ENCODE results near the gene BMP8B.

BMP8B gene

DNA sequence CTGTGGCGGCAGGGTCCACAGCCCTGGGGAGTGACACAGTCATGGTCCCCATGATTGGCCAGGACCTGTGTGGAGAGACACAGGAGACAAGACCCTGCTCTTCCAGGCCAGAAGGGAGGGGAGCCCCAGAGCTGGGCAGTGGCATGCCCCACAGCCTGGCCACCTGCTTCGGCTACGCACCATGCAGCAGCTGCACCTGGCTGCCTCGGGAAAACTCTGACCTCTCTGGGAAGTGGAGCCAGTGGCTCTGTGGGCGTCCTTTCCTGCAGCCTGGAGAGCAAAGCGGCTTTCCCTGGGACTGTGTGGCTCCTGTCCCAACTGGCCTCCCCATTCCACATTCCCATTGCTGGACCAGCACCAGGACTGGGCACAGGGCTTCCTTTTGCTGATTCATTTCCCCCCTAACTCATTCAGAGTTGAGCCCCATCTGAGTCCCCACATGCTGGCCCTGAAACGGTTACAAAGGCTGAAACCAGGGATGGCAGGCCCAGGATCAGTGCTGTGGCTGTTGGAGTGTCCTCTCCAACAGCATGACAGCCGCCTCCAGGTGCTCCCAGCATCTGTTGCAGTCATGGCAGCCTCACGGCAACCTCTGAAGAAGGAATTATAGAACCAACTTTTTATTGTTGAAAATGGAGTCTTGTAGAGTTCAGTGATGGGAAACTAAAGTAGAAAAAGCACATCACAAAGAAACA is 32.6 kb downstream of the BMP8B start:
- DNase-seq, result no peak

DNA sequence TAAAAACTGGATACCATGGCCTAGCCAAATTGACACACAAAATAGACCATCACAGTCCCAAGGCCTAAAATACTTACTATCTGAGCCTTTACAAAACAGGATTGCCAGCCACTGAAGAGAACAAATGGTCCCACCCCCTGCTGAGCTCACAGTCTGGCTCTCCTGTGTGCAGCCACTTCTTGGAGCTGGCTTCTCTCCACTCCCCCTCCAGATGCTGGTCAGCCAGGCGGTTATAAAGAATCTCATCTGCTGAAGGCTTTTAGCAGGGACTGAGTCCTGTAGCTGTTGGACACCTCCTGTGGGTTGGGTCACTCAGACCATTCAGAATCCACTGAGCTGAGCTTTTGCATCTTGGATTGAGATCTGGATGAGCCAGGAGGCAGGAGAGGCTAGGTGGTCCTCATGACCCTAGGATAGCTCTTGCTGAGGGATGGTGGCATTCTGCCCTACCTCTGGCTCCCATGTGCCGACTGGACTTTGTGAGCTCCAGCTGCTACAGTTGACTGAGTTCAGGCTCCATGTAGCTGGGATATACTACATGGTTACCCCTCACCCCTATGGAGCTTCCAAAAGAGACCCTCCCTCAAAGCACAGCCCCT is 33.7 kb downstream of the BMP8B start:
- no peak for DNase-seq

DNA sequence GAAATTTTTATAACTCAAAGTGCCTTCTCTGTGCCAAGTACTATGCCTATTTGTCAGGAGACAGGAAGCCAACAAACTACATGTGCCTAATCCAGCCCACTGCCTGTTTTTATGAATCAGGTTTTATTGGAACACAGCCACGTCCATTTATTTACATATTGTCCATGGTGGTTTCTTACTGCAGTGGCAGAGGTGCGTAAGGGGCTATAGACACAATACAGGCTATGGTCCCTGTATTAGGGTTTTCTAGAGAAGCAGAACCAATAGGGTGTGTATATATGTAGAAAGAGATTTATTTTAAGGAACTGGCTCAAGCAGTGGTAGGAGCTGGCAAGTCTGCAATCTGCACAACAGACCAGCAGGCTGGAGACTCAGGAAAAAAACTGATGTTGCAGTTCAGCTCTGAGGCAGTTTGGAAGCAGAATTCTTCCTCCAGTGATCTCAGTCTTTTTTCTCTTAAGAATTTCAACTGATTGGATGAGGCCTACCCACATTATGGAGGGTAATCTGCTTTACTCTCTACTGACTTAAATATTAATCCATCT is 34.6 kb downstream of the BMP8B start:
- no peak for DNase-seq

DNA sequence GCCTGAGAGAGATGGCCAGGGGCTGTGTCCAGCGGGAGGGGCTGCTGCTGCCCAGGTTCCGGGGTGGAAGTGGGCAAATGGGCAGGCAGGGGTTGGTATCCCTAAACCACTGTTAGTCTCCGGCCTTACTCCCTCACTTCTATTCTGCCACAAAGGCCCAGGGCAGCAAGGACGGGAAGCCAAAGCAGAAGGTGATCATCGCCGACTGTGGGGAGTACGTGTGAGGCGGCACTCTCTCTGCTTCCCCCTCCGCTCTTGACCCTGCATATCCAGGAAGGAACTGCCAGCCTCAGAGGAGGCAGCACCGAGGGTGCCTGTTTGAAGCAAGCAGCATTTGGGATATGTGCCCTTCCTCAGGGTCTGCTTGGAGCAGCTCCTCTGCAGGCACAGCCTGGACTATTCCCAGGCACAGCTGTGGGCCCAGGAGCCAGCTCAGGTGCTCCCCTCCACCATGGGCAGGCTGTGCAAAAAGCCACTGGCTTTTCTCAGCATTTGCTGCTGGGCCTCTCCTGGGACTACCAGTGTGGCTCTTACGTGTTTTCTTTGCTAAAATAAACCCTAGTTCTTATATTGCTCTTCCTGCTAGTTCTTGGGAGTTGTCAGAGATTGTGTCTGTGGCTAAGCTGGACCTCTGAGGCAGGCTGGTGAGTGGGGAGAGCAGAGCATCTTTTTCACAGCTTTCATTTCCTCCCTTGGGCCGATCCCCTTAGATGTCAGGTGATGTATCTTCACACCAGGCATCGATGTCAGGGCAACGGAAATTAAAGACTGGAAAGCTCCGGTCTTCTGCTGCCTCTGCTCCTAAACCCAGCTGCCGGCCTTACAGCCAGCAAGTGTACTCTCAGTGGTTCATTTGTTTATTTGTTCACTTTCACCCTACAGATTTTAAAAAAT is 35.3 kb downstream of the BMP8B start:
- DNase-seq, result no peak

DNA sequence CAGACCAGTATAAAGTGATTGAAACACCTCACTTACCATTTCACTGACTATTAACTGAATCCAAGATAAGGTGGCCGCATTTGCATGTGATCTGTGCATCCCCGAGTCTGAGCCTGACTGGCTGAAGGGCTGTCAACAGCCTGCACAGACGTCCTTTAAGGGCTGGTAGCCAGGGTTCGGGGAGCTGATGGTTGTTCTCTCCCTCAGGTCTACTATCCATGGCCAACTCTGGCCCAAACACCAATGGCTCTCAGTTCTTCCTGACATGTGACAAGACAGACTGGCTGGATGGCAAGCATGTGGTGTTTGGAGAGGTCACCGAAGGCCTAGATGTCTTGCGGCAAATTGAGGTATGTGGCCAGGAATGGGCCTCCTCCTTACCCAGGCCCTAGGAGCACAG is 36.0 kb downstream of the BMP8B start:
- no peak for DNase-seq

DNA sequence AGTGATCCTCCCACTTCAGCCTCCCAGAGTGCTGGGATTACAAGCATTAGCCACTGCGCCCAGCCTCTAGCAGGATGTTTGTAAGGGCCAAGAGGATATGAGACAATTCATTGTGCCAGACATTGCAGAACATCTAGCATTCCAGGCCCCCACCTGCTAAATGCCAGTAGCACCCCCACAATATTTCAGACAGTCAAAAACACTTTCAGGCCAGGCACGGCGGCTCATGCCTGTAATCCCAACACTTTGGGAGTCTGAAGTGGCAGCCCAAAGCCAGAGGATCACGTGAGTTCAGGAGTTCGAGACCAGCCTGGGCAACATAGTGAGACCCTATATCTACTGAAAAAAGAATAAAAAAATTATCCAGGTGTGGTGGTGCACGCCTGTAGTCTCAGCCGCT is 37.1 kb downstream of the BMP8B start:
- DNase-seq, result no peak

DNA sequence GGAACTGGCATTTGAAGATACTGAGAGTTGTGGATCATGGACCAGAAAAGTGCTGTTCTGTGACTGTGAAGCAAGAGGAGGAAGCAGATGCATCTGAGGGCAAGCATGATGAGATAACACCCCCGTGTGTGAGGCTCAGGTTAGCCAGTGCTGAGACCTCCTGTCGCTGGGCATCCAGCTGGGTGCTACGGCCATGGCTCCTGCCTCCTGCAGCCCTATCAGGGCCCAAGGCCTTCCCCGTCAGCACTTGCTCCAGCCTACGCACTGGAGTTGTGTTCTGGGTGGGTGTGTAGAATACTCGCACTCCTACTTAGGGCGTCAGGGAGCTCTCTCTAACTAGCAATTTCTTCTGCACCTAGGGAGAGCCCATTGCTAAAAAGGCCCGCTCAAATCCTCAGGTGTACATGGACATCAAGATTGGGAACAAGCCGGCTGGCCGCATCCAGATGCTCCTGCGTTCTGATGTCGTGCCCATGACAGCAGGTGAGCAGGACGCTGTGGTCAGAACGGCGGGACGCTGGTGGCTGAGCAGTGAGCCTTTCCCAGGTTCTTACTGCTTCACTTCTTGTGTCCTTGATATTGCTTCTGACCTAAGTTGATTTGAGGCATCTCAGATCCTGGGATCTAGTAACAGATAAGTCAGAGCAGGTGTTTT is 43.5 kb downstream of the BMP8B start:
- DNase-seq, result no peak

DNA sequence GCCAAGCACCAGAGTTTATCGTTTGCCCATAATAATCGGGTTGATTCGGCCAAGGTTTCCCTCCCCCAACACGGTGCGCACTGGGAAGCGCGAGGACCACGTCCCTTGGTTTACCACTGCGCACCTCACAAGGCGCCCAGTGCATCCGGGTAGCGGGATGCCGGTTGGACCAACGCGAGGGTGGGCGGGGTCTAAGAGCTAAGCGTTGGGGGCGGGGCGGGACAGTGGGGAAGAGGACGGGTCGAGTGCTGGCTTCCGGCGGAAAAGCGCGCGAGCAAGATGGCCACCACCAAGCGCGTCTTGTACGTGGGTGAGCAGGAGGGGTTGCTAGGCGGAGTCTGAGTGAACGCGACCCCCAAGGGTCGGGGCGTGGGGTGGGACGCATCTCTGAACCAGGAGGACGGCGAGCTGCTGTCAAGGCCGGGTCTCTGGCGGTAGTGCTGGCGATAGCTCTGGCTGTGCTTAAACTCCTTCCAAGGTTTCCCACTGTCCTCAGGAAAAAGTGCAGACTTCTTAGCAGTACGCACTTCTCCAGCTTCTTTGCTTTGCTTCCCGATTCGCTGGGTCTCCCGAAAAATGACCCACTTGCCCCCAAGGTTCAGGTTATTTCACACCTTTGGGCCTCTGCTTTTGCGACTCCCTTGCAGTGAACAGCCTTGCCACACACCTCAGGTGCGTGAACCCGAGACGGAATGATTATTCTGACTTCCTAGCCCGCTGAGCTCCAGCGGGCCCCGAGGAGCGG is 49.9 kb downstream of the BMP8B start, which contains the start of gene PPIE:
Gene PPIE (plus strand): TSS at position 261 of the 745 bp plus-strand sequence. CDS start 19 bp downstream, at position 280.
- peak; percentile 99 for DNase-seq

DNA sequence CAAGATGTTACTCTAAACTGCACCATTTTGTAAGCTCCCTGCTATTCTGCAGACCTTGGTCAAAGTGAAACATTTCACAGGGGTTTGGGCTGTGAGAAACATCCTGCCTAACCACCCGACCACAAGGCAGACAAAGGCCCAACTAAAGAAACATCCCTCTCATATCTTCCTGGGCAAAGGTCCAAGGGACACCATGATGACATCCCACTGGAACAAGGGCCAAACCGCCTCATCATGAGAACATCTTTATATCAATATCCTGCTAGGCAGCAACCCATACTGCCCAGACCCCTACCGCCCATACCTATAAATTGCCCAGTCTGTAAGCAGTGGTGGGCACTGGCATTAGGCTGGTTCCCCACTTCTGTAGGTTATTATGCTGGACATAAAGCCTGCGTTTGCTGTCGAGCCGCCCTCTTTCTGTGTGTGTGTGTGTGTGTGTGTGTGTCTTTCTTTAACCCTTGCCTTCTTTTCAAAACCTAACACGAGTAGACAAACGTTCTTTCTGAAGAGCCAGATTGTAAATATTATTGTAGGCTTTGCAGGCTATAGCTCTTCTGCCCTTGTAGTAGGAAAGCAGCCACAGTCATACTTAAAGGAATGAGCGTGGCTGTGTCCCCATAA is 51.0 kb downstream of the BMP8B start:
- no peak for DNase-seq

DNA sequence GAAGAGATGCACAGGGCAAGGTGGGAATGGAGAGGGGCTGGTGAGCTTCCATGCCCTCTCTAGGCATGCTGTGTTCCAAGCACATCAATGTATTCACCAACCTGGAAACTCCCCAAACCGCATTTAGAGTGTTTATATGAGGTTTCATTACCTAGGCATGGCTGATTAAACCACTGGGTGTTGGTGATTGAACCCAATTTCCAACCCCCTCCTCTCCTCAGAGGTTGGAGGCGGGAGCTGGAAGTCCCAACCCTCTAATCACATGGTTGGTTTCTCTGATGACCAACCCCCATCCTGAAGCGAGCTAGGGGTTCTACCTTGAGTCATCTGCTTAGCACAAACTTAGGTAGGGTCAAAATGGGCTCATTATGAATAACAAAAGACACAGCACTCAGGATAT is 52.9 kb downstream of the BMP8B start:
- DNase-seq, result no peak

DNA sequence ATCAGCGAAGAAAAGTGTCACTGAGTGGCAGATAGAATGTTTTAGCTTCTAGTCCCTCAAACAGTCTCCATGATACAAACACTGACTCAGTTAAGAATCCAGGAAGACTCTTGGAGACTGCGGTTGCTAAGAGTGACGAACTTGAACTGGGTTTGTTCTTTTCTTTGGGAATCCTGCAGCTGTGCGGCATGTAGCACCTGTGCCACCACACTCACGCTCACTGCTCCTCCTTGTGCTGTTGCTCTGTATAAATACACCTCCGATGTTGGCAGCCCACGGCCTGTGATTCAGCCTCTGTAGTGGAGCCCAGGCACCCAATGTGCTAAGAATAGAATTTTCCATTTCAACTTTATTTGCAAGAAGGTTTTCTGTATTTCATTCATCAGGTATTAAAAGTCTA is 55.5 kb downstream of the BMP8B start:
- DNase-seq, result no peak

DNA sequence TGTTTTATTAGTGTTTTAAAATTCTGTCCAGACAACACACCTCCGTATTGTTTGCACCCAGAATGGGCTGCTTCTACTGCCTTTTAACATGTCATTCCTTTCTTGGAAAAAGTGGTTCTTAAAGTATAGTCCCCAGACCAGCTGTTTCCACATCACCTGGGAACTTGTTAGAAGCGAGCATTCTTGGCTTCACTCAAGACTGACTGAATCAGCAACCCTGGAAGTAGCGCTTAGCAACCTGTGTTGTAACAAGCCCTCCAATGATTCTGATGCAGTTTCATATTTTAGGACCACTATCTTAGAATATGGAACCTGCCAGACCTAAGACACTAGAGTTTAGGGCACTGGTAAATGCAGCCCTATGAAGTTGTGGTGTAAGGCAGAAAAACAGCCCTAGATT is 55.9 kb downstream of the BMP8B start:
- DNase-seq, result no peak

DNA sequence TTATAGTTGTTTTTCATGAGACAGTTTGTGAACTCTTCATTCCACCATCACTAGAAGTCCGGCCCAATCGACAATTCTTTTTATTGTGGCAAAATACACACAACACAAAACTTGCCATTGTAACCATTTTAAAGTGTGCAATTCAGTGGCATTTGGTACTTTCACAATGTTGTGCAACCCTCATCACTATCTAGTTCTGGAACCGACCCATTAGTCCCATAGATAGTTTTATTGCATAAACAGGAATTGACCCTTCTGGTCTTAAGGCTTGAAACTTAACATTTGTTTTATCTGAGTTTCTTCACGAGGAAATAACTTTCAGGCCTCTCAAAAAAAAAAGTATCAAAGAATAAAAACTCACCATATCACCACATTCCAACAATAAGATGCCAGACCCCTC is 58.8 kb downstream of the BMP8B start:
- DNase-seq, result no peak

DNA sequence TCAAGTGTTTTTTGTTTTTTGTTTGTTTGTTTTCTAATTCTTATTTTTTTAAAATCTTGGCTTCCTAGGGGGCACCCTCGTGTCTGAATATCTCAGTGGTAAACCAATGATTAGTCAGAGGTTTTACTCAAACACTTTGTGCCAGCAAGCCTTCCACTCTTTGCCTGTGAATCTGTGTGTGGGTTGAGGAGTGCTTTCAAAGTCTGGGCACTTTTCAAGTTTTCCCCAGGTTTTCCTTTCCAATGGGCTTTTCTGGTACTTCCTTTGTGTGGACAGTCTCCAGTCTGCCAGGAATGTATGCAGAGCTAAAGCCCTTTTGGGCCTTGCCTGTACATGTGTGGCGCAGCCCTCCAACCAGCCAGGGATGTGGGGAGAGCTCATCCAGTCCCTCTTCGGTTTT is 59.6 kb downstream of the BMP8B start:
- DNase-seq, result no peak

DNA sequence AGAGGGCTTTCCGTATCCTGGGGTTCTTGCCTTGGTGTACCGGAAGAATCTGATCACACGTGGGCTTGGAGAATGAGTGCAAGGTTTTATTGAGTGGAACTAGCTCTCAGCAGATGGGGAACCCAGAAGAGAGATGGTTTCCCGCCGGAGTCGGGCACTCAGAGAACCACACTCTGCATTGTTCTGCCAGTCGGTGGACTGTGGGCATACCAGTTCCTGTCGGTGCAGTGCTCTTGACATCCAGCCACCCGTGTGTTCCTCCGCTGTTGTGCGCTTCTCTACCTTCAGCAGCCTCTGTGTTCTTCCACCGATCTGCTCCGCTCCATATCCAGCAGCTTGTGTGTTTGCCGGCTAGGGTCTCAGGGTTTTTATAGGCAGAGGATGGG is 60.7 kb downstream of the BMP8B start:
- DNase-seq, result no peak

DNA sequence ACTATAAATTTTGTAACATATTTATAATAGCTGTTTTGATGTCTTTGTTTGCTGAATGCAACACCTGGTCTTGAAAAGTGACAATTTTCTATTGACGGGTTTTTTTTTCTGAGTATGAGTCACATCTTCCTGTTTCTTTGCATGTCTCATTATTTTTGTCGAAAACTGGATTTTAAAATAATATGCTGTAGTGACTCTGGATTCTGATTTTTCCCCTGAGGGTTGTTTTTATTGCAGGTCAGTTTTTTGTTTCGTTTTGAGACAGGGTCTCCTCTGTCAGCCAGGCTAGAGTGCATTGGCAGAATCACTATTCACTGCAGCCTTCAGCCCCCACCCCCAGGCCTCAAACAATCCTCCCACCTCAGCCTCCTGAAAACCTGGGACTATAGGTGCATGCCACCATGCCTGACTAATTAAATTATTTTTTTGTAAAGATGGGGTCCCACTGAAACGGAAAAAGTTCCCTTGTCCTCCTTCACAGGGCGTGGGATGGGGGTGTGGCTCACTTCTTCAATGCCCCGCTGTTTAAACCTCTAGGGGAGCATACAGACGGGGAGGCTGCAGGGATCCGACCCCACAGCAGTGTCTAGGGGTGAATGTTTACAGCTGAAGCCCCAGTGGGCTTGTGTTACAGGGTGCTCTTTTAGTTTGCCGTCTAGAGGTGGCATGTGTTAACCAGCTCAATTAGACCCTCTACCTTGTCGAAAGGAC is 61.3 kb downstream of the BMP8B start:
- no peak for DNase-seq

DNA sequence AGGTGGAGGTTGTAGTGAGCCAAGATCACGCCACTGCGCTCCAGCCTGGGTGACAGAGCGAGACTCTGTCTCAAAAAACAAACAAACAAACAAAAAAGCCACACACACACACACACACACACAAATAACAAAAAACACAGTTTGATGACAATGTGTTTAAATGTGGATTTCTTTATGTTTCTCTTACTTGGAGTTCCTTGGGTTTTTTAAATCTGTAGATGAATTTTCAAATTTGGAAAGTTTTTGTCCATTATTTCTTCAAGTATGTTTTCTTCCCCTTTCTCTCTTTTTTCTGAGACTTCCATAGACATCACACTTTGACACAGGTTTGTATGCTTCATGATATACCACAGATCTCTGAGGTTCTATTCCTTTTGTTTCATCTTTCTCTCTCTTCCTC is 62.1 kb downstream of the BMP8B start:
- DNase-seq, result no peak

DNA sequence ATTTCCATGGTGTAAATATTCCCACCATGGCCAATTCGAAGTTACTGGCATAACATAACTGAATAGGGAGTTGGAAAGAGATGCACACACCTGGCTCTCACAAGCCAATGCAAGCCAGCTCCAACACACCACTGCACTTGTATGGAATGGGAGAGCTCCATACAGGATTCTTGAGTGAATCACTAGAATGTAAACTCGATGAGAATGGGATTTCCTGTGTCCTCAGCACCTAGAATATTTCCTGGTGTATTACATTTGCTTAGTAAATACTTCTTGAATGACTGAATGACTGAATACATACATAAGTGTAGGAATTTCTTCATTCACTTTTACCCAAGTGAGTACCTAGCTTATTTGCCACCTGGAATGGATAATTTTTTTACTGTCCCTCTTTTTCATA is 66.2 kb downstream of the BMP8B start:
- DNase-seq, result no peak

DNA sequence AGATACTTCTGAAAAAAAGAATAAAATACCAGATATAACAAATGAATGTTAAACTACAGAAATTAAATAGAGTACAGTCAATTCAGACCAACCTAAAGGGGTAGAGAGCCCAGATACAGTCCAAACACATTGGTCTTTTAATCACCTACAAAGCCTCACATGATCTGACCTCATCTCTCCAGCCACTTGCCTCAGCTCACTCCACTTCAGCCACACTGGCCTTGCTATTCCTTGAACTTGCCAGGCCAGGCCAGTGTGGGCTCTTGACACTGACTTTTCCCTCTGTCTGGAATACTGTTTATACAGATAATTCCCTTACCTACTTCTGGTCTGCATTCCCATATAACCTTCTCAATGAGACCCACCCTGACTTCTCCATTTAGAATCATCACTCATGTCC is 67.0 kb downstream of the BMP8B start:
- no peak for DNase-seq

DNA sequence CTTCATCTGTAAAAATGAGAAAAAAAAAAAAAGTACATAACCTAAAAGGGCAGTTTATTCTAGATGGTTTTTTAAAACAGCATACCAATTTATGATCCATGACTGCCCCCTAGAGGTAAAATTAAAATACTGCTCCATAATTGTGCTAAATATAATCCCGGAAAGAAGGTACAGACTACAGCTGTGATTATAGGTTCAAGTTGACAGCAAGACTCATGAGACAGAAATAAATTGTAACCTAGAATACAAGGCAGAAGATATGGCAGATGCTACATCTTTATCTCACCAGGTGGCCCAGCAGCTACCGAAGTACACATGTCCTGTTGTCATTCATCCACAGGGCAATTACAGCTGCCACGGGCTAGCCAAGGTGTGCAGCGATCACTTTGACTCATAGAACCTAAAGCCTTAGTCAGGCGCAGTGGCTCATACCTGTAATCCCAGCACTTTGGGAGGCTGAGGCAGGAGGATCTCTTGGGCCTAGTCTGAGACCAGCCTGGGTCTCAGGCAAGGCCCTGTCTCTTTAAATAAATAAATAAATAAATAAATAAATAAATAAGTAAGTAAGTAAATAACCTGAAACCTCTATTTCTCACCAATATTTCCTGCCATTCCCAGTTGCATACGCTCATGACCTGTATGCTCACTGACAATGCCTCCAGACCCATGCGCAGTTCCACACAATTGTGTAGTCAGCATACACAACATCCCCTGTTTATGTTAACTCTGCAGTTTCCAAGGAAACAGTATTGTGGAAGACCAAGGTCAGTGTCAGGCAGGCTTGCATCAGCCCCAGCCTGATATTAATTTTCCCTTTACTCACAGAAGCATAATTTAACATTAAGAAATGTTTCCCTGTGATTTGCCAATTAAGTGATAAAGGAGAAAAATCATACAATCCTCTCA is 68.3 kb downstream of the BMP8B start:
- no peak for DNase-seq

All from stimulated activated CD4-positive, alpha-beta T cell treated with anti-CD3 and anti-CD28 coated beads, Interleukin-15, amount 100 ng/mL, for 24 hours (primary cell).